MG63 (cell line): ENCODE measurements around the gene CRYAB. TPM values are rescaled to one million over a fixed set of nuclear protein-coding genes. Genes with fewer than 3 reads are reported as not detected.
A peak's percentile ranks its signal among the peaks of the same experiment; 100 is the strongest.
"Not testable (repeated sequence)": the region's sequence is repeated elsewhere in the genome, so short reads cannot be mapped to it uniquely, and the experiment has no call there.

Experiments used
- DNase-seq: peaks from one replicate; pipeline ENCODE4 v3.0.0-alpha.2; 2020
- H3K27me3 ChIP-seq: fragments of 250-450 bp; sonication (Bioruptor Pico); 2 replicates; pipeline ENCODE4 v1.5.1; 2020; ENCODE audit warnings: mild to moderate bottlenecking, moderate library complexity
- H3K36me3 ChIP-seq: fragments of 250-450 bp; sonication (Bioruptor Pico); 2 replicates; pipeline ENCODE4 v1.5.1; 2020; ENCODE audit warnings: mild to moderate bottlenecking, moderate library complexity
- H3K4me3 ChIP-seq: fragments of 250-450 bp; sonication (Bioruptor Pico); 2 replicates; pipeline ENCODE4 v1.5.1; 2020; ENCODE audit warnings: mild to moderate bottlenecking, moderate library complexity
- H3K9me3 ChIP-seq: fragments of 250-450 bp; sonication (Bioruptor Pico); 2 replicates; pipeline ENCODE4 v1.5.1; 2020; ENCODE audit warnings: mild to moderate bottlenecking, moderate library complexity
- total RNA-seq: library from RNA; depleted of rRNA; stranded (reverse); fragments of >200 nt; shearing (Covaris generic); gene quantifications from 2 replicates; pipeline ENCODE4 v1.2.3, GENCODE V29; 2014; ENCODE audit warnings: low replicate concordance

The CRYAB gene
- total RNA-seq, 1 experiment from 2014 or later, result 15.7 TPM

DNA sequence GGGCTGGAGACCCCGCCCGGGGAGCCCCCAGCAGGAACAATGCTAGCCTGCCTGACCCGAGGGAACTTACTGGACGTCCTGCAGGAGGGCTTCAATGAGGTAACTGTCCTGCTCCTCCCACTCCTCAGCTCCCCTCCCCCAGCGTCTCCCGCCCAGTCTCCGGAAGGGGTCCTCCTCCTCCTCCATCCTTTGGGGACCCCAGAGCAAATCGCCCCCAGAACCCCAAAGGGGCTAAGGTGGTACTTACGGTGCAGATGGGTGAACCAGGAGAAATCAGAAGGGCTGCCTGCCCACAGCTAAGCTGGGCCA, 25.8 kb upstream of the CRYAB start:
- no peaks in the 10 kb centered on the region for H3K36me3 ChIP-seq
- H3K4me3 ChIP-seq, result peak overlapping the region; percentile 53
- DNase-seq, result no peak
- H3K9me3 ChIP-seq, result no peaks in the 10 kb centered on the region
- H3K27me3 ChIP-seq, result no peaks in the 10 kb centered on the region

DNA sequence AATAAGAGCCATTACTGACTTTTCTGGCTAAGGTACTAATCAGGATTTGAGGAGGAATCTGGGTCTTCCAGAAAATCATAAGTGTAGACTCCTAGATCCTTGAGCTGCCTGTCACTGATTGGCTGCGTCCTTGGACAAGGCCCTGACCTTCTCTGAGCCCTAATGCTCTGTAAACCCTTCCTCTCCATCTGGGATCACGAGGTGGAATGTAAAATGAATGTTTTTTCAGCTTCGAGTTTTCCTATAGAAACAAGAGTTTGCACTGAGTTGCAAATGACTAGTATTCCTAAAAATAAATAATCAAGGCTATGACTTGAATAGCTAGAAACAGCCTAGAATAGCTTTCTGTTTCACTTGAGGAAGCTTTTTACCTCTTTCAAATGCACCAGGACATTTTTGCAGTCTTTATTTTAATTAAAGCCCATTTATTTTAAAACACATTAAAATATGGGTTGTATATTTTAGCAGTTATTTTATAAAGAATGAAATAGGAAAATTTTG, 24.5 kb upstream of the CRYAB start:
- no peak for DNase-seq
- peak overlapping the region; percentile 53 for H3K4me3 ChIP-seq
- H3K9me3 ChIP-seq, result no peaks in the 10 kb centered on the region
- H3K27me3 ChIP-seq, result no peaks in the 10 kb centered on the region
- no peaks in the 10 kb centered on the region for H3K36me3 ChIP-seq

DNA sequence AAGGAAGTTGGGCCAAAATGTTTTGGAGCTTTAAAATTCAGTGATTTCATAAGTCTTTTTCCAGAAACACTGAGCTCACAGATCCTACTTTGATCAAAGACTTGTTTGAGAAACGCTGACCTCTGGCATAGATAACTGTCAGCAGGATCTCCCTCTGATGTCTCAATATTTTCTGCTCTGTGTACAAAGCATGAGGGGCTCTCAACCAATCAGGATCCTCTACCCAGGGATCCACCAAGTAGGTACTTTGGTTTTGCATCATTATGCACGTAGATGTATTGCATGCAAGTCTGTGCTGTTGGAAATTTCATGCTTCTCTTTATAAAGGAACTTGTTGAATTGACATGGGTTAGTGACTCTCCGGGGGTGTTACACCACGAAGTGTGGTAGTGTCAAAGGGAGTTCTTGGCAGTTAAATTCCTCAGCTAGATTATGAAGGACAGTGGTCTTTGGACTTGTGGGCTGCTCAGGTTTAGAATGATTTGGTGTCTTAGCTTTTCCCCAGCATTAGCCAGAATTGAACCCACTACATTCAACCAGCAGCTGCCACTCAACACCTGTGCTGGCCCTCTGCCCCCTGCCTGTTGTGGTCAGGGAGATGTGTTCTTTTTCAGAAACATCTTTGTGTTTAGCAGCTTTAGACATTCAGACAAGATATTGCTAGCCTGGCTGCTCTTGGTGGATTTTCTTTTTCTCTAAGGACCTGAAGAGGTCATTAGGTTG, 23.9 kb upstream of the CRYAB start:
- H3K4me3 ChIP-seq, result no peak overlapping the region
- H3K27me3 ChIP-seq, result no peaks in the 10 kb centered on the region
- no peaks in the 10 kb centered on the region for H3K36me3 ChIP-seq
- DNase-seq, result no peak
- no peaks in the 10 kb centered on the region for H3K9me3 ChIP-seq

DNA sequence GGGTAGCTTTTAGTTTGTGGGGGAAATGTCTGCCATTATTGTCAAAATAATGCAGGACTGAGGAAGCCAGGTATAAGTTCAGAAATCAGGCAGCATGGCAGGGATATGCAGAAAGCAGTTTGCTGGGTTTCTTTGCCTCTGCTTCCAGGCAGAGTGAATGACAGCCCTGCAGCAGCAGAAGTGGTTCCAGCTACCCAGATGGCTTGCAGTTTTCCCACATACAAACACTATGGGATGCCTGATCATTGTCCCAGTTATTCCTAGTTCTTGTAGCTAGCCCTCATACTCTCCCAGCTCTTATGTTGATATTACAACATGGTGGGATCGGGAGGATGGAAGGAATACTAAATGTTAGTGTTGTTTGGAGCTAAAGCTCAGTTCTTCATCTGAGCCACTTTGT, 22.7 kb upstream of the CRYAB start:
- no peaks in the 10 kb centered on the region for H3K27me3 ChIP-seq
- DNase-seq, result no peak
- no peaks in the 10 kb centered on the region for H3K9me3 ChIP-seq
- no peak overlapping the region for H3K4me3 ChIP-seq
- H3K36me3 ChIP-seq, result no peaks in the 10 kb centered on the region

DNA sequence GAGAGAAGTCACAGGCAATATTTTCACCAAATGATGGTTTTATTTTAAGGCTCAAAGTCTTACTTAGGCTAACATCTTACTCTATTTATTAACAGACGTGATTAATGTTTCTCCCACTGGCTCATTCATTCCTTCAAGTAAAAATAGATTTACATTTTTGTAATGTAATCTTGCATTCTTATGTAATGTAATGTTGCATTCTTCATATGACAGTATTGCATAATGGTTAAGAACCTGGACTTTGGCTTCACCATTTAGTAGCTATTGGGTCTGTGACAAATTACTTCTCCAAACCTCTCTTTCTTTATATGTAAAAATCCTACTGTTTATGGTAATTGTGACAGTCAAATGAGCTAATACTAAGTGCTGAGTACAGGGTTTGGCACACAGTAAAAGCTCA, 22.3 kb upstream of the CRYAB start:
- no peaks in the 10 kb centered on the region for H3K27me3 ChIP-seq
- H3K36me3 ChIP-seq, result no peaks in the 10 kb centered on the region
- no peak overlapping the region for H3K4me3 ChIP-seq
- no peak for DNase-seq
- no peaks in the 10 kb centered on the region for H3K9me3 ChIP-seq

DNA sequence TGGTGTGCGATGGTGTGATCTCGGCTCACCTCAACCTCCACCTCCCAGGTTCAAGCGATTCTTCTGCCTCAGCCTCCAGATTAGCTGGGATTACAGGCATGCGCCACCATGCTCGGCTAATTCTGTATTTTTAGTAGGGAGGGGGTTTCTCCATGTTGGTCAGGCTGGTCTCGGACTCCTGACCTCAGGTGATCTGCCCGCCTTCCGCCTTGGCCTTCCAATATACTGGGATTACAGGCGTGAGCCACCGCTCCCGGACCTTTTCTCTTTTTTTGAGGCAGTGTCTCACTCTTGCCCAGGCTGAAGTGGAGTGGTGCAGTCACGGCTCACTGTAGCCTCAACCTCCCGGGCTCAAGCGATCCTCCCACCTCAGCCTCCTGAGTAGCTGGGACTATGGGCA, 21.6 kb upstream of the CRYAB start:
- H3K27me3 ChIP-seq, H3K4me3 ChIP-seq, H3K9me3 ChIP-seq, DNase-seq, H3K36me3 ChIP-seq: not testable (repeated sequence)

DNA sequence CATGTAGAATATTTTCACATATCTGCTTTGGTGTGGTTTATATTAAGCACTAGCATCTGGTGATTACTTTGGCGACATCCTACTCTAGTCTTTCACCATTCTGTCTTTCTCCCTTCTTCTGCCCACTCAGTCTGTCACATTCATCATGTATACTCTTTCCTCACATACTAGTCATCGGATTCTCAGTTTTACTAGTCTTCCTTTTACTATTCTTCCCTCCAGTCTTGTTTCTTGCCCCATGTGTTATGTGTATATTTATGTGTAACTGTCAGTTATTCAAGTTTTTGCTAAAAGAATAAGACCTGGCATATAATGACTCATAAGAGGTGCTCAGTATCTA, 21.0 kb upstream of the CRYAB start:
- H3K36me3 ChIP-seq, result no peaks in the 10 kb centered on the region

DNA sequence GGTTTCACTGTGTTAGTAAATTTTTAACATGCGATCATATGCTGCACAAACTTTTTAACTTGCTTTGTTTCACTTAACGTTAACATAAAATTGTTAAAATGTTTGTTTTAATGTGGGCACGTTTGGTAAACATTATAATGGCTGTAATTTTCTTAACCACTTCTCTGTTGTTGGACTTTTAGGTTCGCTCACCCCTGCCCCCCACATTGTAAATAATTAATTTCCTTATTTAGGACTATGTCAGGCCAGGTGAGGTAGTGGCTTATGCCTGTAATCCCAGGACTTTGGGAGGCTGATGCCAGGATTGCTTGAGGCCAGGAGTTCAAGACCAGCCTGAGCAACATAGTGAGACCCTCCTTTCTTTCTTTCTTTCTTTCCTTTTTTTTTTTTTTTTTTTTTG, 18.9 kb upstream of the CRYAB start:
- H3K36me3 ChIP-seq, result no peaks in the 10 kb centered on the region
- H3K9me3 ChIP-seq, result no peaks in the 10 kb centered on the region
- H3K4me3 ChIP-seq, result no peak overlapping the region
- no peaks in the 10 kb centered on the region for H3K27me3 ChIP-seq
- no peak for DNase-seq

More for the DNA sequence above, 21.0 kb upstream of the CRYAB start:
- no peak overlapping the region for H3K4me3 ChIP-seq
- no peak for DNase-seq
- H3K27me3 ChIP-seq, result no peaks in the 10 kb centered on the region
- no peaks in the 10 kb centered on the region for H3K9me3 ChIP-seq

DNA sequence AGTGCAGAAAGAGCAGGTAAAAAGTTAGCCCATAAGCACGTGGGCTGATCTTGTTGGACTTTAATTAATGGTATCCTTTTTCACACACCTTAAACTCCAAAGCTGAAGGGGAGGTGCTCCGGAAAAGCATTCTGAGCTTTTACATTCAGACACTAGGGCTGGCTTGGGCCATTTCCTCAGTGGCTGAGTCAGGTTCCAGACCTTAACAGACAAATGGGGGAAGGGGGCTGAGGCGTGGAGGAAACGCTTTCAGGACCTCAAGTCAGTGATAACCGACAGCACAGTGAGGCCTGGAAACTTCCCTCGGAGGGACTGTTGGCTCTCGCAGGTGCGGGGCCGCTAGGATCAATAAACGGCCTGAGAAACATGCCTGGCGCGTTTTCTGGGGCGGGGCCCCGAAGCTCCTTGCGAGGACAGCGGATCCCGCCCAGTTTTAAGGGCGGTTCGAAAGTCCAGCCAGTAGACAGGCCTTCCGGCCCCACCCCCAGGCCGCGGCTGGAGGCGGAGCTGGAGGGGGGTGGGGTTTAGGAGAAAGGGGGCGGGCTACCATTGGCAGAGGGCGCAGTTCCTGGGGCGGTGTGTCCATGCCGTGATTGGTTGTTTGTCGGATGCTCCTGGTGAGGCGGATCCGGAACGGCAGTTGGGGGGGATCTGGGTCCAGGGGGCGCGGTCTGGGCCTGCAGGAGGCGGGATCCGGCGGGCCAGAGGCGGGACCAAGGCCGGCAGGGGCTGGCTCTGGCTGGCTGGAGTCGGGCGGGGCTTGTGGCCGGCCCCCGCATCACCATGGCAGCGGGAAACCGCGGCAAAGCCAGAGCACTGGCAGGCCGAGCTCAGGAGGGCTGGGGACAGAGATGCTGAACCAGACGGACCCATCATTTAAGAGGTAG, 15.2 kb upstream of the CRYAB start:
- H3K27me3 ChIP-seq, result no peaks in the 10 kb centered on the region
- no peaks in the 10 kb centered on the region for H3K9me3 ChIP-seq
- H3K36me3 ChIP-seq, result no peaks in the 10 kb centered on the region
- DNase-seq, result peak; percentile 96
- H3K4me3 ChIP-seq, result peak overlapping the region; percentile 48

DNA sequence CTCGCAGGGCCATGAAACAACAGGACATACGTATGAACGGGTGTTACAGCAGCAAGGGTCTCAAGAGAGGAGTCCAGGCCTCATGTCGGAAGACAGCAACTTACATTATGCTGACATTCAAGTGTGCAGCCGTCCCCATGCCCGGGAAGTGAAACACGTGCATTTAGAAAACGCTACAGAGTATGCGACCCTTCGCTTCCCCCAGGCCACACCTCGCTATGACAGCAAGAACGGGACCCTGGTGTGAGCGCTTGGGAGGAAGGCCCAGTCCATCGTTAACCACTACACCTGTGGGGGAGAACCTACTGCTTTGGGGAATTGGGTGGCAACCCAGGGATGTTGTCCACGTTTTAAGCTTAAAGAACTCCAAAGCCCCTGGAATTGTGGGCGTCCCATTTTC, 14.4 kb upstream of the CRYAB start:
- H3K4me3 ChIP-seq, result no peak overlapping the region
- no peaks in the 10 kb centered on the region for H3K9me3 ChIP-seq
- no peaks in the 10 kb centered on the region for H3K36me3 ChIP-seq
- DNase-seq, result no peak
- no peaks in the 10 kb centered on the region for H3K27me3 ChIP-seq

DNA sequence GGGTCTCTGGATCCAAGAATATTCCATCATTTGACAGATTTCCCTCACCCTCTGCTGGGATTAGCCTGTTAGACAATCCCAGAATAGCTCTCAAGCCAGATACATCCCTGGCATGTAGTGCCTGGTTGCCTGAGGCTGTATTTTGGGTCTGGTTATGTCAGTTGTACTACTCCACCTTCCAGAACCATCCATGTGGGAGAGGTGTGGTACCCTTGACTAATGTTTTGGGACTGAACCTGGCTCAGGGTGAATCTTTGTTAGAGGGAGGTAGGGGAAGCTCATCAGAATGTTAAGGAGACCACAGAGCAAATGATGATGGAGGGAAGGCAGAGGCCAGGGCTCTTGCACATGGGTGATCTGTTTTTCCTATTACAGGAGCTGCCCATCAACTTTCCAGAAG, 12.4 kb upstream of the CRYAB start:
- Histone ChIP-seq H3K27me3 (no peaks in the 10 kb centered on the region), H3K9me3 (no peaks in the 10 kb centered on the region), H3K4me3 (no peak overlapping the region), H3K36me3 (no peaks in the 10 kb centered on the region)
- DNase-seq, result no peak

DNA sequence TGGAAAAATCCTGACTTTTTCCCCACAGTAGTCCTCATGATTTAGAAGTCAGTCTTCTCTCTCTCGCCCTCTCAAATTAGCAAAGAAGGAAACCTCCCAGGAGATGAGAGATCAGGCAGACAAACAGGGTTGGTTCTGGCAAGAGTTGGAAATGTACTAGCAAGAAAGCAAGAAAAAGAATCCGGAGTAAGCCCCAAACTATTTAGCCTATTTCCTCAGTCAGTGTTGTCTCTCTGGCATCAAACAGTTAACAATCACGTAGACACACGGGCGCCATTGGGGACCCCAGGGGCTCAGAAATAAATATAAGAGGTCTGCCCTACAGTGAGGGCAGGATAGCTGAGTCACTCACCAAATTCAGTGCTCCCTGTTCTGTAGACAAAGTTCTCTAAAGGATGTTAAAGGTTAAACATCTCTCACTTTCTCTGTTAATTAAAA, 11.8 kb upstream of the CRYAB start:
- no peak overlapping the region for H3K4me3 ChIP-seq
- DNase-seq, result peak; percentile 35
- H3K9me3 ChIP-seq, result no peaks in the 10 kb centered on the region
- H3K36me3 ChIP-seq, result no peaks in the 10 kb centered on the region
- no peaks in the 10 kb centered on the region for H3K27me3 ChIP-seq

DNA sequence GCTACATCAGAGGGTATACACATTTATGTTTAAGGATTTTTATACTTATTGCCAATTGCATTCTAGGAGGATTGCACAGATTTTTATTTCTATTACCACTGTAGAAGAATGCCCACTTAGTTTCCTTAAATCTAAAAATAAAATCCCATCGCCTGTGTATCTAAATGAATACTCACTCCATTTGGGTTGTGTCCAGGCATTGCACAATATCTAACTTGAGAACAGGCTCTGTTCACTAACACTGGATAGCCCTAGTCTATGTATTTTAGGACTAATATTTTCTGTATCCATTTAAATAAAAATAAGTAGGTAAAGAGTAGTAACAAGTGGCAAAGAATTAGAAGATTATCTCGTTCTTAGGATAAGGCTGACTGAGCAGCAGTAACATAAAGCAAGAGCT, 11.2 kb upstream of the CRYAB start:
- Histone ChIP-seq H3K27me3 (no peaks in the 10 kb centered on the region), H3K36me3 (no peaks in the 10 kb centered on the region), H3K4me3 (no peak overlapping the region), H3K9me3 (no peaks in the 10 kb centered on the region)
- DNase-seq, result no peak

DNA sequence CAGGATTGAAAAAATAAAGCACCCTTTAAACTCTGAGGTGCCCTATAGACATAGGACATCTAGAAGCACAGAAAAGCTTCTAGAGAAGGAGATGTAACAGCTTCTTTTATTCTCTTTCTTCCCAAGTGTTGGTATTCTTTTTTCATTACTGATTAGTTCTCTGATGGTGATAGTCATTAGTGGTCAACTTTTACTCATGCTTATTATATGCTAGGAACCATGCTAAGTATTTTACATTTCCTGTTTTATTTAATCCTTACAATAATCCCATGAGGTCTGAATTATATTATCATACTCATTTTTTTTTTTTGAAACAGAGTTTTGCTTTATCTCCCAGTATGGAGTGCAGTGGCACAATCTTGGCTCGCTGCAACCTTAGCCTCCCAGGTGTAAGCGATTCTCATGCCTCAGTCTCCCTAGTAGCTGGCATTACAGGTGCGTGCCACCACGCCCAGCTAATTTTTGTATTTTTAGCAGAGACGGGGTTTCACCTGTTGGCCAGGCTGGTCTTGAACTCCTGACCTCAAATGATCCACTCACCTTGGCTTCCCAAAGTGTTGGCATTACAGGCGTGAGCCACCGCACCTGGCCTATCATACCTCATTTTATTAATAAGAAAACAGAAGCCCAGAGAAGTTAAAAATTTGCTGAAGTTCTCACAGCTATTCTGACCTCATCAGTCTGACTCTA, 10.1 kb upstream of the CRYAB start:
- no peak for DNase-seq

DNA sequence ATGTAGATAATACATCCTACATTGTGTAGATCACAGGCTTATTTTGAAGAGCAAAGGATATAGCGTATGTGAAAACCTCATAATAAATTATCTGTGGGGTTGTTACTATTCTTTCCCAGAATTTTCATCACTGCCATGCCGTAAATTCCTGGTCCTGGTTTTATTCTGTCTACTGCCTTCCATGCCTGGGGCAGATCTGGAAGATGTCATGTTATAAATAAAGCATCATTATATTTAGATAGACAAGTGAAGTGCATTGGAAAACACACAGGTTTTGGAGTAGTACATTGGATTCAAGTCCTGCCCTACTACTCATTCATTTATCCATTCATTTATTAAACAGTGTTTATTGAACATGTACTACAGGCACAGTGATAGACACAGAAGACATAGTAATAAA, 9.3 kb upstream of the CRYAB start:
- Histone ChIP-seq H3K9me3 (no peaks in the 10 kb centered on the region), H3K27me3 (no peaks in the 10 kb centered on the region), H3K4me3 (no peak overlapping the region), H3K36me3 (no peaks in the 10 kb centered on the region)
- no peak for DNase-seq

More for the DNA sequence above, 10.1 kb upstream of the CRYAB start:
- H3K9me3 ChIP-seq, result no peaks in the 10 kb centered on the region
- no peak overlapping the region for H3K4me3 ChIP-seq
- H3K27me3 ChIP-seq, result no peaks in the 10 kb centered on the region
- no peaks in the 10 kb centered on the region for H3K36me3 ChIP-seq

DNA sequence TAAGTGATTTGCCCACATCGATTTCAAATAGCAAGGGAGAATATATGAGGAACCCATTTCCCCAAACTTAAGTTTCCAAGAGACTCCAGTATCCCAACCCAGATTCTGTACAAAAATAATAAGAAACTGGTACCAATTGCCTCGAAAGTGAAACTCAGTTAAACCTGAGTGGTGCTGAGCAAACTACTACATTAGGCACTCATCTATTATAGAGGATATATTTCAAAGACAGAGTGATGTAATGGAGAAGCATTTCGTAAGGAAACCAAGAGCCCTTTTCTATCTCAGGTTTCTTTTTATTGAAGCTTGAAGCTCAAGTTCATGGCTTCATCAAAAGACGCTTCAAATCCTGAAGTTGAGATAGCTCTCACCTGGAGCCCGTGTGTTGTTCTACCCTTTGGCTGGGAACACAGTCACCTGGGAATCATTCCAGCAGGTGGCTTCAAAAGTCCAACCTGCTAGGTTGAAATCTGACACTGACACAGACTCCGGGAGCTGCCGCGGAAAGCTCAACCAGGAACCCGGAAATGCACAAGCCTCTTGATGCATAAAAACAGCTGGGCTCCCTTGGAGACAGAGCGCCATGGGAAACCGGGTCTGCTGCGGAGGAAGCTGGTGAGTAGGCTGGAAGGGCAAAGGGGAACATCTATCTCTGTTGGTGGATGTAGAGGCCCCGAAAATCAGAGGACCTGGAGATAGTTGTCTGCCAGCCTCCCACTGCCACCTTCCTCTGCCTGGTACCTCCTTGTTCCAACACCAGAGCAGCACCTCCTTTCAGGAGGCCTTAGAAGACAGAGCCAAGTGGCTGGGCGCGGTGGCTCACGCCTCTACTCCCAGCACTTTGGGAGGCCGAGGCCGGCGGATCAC, 7.1 kb upstream of the CRYAB start, which contains the start of gene C11orf52:
TSS of gene C11orf52 (plus strand) at position 524 of the 867 bp plus-strand sequence. CDS start at position 584, 60 bp downstream.
- no peak for DNase-seq
- Histone ChIP-seq H3K36me3 (no peaks in the 10 kb centered on the region), H3K9me3 (no peaks in the 10 kb centered on the region), H3K27me3 (no peaks in the 10 kb centered on the region), H3K4me3 (no peak within 1 kb of the TSS)
